T-helper 17 cell (primary cell): ENCODE data around the gene ADAM29. TPM values are rescaled to one million over a fixed set of nuclear protein-coding genes. Genes with fewer than 3 reads are reported as not detected.
"Not testable (repeated sequence)": the region's sequence is repeated elsewhere in the genome, so short reads cannot be mapped to it uniquely, and the experiment has no call there.

ENCODE experiments used
- ATAC-seq: fragments of 150-1000 bp; cut with Tn5 transposase; 2 replicates; pipeline ENCODE4 v1.10.0; 2021; ENCODE audit warnings: mild to moderate bottlenecking, moderate library complexity
- DNase-seq, 3 donors: peaks; one replicate each; pipeline versions ENCODE4 v3.0.0 to v3.0.0-alpha.2; 2020 to 2021
- H3K9me3 ChIP-seq: one replicate; pipeline ENCODE4 v1.7.0; 2013; ENCODE audit warnings: low read length, mild to moderate bottlenecking; ENCODE audit not compliant: control insufficient read depth, poor library complexity, severe bottlenecking
- H3K27ac Mint-ChIP-seq: one replicate; pipeline ENCODE4 v1.8.0; 2022; ENCODE audit warnings: mild to moderate bottlenecking, moderate library complexity, mixed read lengths
- H3K27me3 Mint-ChIP-seq: one replicate; pipeline ENCODE4 v1.8.0; 2022; ENCODE audit warnings: mixed read lengths
- H3K36me3 Mint-ChIP-seq: one replicate; pipeline ENCODE4 v1.8.0; 2022; ENCODE audit warnings: low read depth, mixed read lengths
- H3K4me1 Mint-ChIP-seq: one replicate; pipeline ENCODE4 v1.8.0; 2022; ENCODE audit warnings: mild to moderate bottlenecking, mixed read lengths
- H3K4me3 Mint-ChIP-seq: one replicate; pipeline ENCODE4 v1.8.0; 2022; ENCODE audit warnings: mild to moderate bottlenecking, moderate library complexity, mixed read lengths
- total RNA-seq, 4 donors: library from RNA in 2 of 4; stranded (reverse) in 2 of 4; gene quantifications; one replicate each; pipeline ENCODE4 v1.2.3 and lab custom pipeline; 2022 to 2026

ADAM29 gene
- total RNA-seq, 2 donors from 2014 or later: not detected

DNA sequence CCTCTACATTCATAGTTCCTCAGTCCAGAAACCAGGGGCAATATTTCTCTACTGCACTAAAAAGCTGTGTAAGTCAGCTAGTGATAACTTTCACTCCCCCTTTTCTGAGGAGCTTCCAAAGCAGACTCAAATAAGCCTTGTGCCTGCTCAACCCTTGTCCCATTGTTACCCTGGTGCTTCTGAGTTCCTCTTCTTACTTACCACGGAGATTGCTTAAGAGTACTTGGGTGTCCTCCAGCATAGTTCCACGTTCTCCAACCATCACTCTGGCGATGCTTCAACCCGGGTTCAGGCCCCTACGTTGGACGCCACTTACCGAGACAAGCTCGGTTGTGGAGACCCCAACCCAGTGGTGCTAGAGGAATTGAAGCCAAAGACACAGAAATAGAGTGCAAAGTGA lies 71.6 kb downstream of the ADAM29 start:
- Mint-ChIP-seq H3K27ac (no peak overlapping the region), H3K4me3 (no peak overlapping the region), H3K36me3 (no peaks in the 10 kb centered on the region), H3K27me3 (no peaks in the 10 kb centered on the region), H3K4me1 (no peaks in the 10 kb centered on the region)
- DNase-seq (no peak), ATAC-seq (no peak)
- no peaks in the 10 kb centered on the region for H3K9me3 ChIP-seq

- Mint-ChIP-seq H3K4me1 (no peaks in the 10 kb centered on the region), H3K27ac (no peak overlapping the region), H3K4me3 (no peak overlapping the region), H3K36me3 (no peaks in the 10 kb centered on the region), H3K27me3 (no peaks in the 10 kb centered on the region)
- no peak for ATAC-seq
- no peak for DNase-seq
- H3K9me3 ChIP-seq: no peaks in the 10 kb centered on the region
These were observed 75.8 kb downstream of the ADAM29 start for GRCh38 chr4:174993916-174994315.

GRCh38 chr4:174996079-174996478 lies 77.9 kb downstream of the ADAM29 start:
- H3K4me1 Mint-ChIP-seq: no peaks in the 10 kb centered on the region
- H3K4me3 Mint-ChIP-seq: no peak overlapping the region
- no peaks in the 10 kb centered on the region for H3K9me3 ChIP-seq
- H3K36me3 Mint-ChIP-seq: no peaks in the 10 kb centered on the region
- no peaks in the 10 kb centered on the region for H3K27me3 Mint-ChIP-seq
- ATAC-seq (no peak), DNase-seq (no peak)
- H3K27ac Mint-ChIP-seq: no peak overlapping the region

DNA sequence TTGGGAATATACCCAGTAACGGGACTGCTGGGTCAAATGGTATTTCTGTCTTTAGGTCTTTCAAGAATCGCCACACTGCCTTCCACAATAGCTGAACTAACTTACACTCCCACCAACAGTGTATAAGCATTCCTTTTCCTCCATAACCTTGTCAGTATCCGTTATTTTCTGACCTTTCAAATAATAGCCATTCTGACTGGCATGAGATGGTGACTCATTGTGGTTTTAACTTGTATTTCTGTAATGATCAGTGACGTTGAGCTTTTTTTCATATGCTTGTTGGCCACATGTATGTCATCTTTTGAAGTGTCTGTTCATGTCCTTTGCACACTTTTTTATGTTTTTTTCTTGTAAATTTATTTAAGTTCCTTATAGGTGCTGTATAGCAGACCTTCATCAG lies 81.2 kb downstream of the ADAM29 start:
- ATAC-seq: no peak
- DNase-seq: no peak
- Mint-ChIP-seq H3K4me3 (no peak overlapping the region), H3K4me1 (no peaks in the 10 kb centered on the region), H3K27ac (no peak overlapping the region), H3K36me3 (no peaks in the 10 kb centered on the region), H3K27me3 (no peaks in the 10 kb centered on the region)
- no peaks in the 10 kb centered on the region for H3K9me3 ChIP-seq

DNA sequence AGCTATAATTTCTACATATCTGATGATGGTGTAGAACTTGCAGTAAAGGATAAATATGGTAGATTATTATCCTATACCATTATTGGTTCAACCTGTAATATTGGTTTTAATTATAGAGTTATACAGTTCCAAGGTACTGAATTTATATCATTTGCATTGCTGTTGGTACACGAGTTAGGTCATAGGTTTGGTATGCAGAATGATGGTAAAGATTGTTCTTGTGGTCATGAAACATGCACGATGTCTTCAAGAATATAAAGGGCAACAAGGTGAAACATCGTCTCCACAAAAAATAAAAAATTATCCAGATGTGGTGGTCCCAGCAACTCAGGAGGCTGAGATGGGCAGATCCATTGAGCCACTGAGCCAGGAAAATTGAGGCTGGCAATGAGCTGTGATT lies 99.6 kb downstream of the ADAM29 start:
- Mint-ChIP-seq H3K36me3 (no peaks in the 10 kb centered on the region), H3K27ac (no peak overlapping the region)

GRCh38 chr4:175019447-175019846 lies 101.3 kb downstream of the ADAM29 start:
- not testable (repeated sequence) for H3K9me3 ChIP-seq, H3K4me3 Mint-ChIP-seq, H3K27me3 Mint-ChIP-seq, H3K4me1 Mint-ChIP-seq, H3K27ac Mint-ChIP-seq, DNase-seq, H3K36me3 Mint-ChIP-seq, ATAC-seq

More for the DNA sequence above, 99.6 kb downstream of the ADAM29 start:
- ATAC-seq: no peak
- H3K4me1 Mint-ChIP-seq: no peaks in the 10 kb centered on the region
- no peak for DNase-seq
- no peaks in the 10 kb centered on the region for H3K9me3 ChIP-seq
- H3K27me3 Mint-ChIP-seq: no peaks in the 10 kb centered on the region
- H3K4me3 Mint-ChIP-seq: no peak overlapping the region

Other genes starting within 250 kb of the ADAM29 start
- not detected for gene GLRA3, start 89.1 kb upstream of the ADAM29 start, total RNA-seq